ENCODE measurements around the gene LIPH.

DNA sequence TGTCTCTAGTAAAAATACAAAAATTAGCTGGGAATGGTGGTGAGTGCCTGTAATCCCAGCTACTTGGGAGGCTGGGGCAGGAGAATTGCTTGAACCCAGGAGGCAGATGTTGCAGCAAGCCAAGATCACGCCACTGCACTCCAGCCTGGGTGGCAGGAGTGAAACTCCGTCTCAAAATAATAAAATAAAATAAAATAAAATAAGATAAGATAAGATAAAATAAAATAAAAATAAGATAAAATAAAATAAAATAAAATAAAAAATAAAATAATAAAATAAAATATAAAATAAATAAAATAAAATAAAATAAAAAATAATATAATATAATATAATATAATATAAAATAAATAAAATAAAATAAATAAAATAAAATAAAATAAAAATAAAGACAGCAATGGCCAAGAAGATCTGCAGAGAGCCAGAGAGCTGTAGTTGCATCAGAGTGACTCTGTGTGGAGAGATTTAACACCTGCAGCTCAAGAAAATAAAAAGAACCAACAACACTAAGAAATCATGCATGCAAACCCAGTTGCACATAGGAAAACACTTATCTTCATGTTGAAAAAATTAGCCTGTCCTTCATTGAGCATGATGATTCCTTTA is 25.9 kb downstream of the LIPH start:
- TF ChIP-seq, protein P1, sequence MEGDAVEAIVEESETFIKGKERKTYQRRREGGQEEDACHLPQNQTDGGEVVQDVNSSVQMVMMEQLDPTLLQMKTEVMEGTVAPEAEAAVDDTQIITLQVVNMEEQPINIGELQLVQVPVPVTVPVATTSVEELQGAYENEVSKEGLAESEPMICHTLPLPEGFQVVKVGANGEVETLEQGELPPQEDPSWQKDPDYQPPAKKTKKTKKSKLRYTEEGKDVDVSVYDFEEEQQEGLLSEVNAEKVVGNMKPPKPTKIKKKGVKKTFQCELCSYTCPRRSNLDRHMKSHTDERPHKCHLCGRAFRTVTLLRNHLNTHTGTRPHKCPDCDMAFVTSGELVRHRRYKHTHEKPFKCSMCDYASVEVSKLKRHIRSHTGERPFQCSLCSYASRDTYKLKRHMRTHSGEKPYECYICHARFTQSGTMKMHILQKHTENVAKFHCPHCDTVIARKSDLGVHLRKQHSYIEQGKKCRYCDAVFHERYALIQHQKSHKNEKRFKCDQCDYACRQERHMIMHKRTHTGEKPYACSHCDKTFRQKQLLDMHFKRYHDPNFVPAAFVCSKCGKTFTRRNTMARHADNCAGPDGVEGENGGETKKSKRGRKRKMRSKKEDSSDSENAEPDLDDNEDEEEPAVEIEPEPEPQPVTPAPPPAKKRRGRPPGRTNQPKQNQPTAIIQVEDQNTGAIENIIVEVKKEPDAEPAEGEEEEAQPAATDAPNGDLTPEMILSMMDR (IDR thresholded peaks at IDR 0.05), result no peak
- TF ChIP-seq POLR2A (IDR thresholded peaks at IDR 0.05), result no peak
